K562 (cell line): ENCODE results near the gene RMND5A. TPM values are rescaled to one million over a fixed set of nuclear protein-coding genes. Genes with fewer than 3 reads are reported as not detected.

Source experiments
- AFF1 ChIP-seq, 2 experiments: fragments of 450-650 bp; IDR thresholded peaks; 2 replicates each; pipeline ENCODE4 v1.6.1; 2018; ENCODE audit warnings: mild to moderate bottlenecking in 2 of 2, low read depth in 1 of 2; ENCODE audit not compliant: partially characterized antibody in 2 of 2
- GMEB1 ChIP-seq: fragments of 250-450 bp; sonication (Bioruptor Pico); IDR thresholded peaks from 2 replicates; pipeline ENCODE4 v1.4.0; 2020; ENCODE audit warnings: mild to moderate bottlenecking
- HCFC1 ChIP-seq: IDR thresholded peaks from 2 replicates; pipeline ENCODE4 v1.6.1; 2012; ENCODE audit warnings: low read depth, low read length, improper control_type of control experiment
- HDAC2 ChIP-seq: fragments of 450-650 bp; IDR thresholded peaks from 2 replicates; pipeline ENCODE4 v1.6.1; 2016; ENCODE audit warnings: mild to moderate bottlenecking
- JUND ChIP-seq, 2 experiments: IDR thresholded peaks; 2 replicates in 1 of 2; 3 replicates in 1 of 2; pipeline ENCODE4 v1.6.1; 2011; ENCODE audit warnings: borderline replicate concordance in 2 of 2, low read depth in 2 of 2, low read length in 2 of 2, improper control_type of control experiment in 1 of 2, missing biosample characterization in 1 of 2, missing genetic modification characterization in 1 of 2, missing genetic modification reagents in 1 of 2
- SREBF1 ChIP-seq: fragments of 150-350 bp; IDR thresholded peaks from 2 replicates; pipeline ENCODE4 v1.6.1; 2014; ENCODE audit warnings: antibody characterized with exemption, low read depth, low read length, borderline replicate concordance
- polyA plus RNA-seq, 8 experiments: library from polyadenylated mRNA; depleted of rRNA in 4 of 8; stranded (reverse) in 5 of 8; unstranded in 3 of 8; fragments of >200 nt; fragmentation: Nextera tagmentation in 2 of 8; fragmentation: Illumina TruSeq in 1 of 8; extraction: Ambion mirVana in 2 of 8; extraction: Trizol in 1 of 8; gene quantifications; 2 replicates each; pipeline versions ENCODE4 v1.2.1 to v1.2.3, GENCODE V29; 2011 to 2014; ENCODE audit warnings: inconsistent platforms in 1 of 8, missing spikeins in 1 of 8
- total RNA-seq, 7 experiments: library from RNA; depleted of rRNA in 6 of 7; stranded (reverse); fragments of >200 nt in 6 of 7; fragmentation: Illumina TruSeq in 2 of 7; extraction: Trizol in 2 of 7; gene quantifications; 2 replicates each; pipeline versions ENCODE4 v1.2.1 to v1.2.3, GENCODE V29; 2011 to 2021; ENCODE audit warnings: low replicate concordance in 1 of 7

The RMND5A gene
- total and polyA plus RNA-seq, 9 of the 15 experiments (the other 6 are each of a cell fraction or from before 2014, with no cell fraction given): 13.2 to 43.5 (median 34.1) TPM

GRCh38 chr2:86746939-86747338 is 26.8 kb downstream of the RMND5A start (continued):
- no peak for TF ChIP-seq AFF1 (IDR thresholded peaks at IDR 0.05; ENCODE audit: low read depth in 1 of 2, partially characterized antibody in 2 of 2)
- no peak for TF ChIP-seq GMEB1 (CRISPR knock-in tag)
- no peak for TF ChIP-seq SREBF1
- TF ChIP-seq HDAC2: no peak
- no peak for TF ChIP-seq JUND (IDR thresholded peaks at IDR 0.05; ENCODE audit: borderline replicate concordance, low read depth, low read length)
- TF ChIP-seq JUND (tag; IDR thresholded peaks at IDR 0.05; ENCODE audit: borderline replicate concordance, low read depth, low read length): no peak
- no peak for TF ChIP-seq HCFC1
